ENCODE measurements around the gene SETD3. TPM values are rescaled to one million over a fixed set of nuclear protein-coding genes. Genes with fewer than 3 reads are reported as not detected.

SETD3 gene
- total and polyA plus RNA-seq, 2 of the 8 experiments (the other 6 are each of a cell fraction or from before 2014, with no cell fraction given) = 24.0 to 64.0 TPM

DNA sequence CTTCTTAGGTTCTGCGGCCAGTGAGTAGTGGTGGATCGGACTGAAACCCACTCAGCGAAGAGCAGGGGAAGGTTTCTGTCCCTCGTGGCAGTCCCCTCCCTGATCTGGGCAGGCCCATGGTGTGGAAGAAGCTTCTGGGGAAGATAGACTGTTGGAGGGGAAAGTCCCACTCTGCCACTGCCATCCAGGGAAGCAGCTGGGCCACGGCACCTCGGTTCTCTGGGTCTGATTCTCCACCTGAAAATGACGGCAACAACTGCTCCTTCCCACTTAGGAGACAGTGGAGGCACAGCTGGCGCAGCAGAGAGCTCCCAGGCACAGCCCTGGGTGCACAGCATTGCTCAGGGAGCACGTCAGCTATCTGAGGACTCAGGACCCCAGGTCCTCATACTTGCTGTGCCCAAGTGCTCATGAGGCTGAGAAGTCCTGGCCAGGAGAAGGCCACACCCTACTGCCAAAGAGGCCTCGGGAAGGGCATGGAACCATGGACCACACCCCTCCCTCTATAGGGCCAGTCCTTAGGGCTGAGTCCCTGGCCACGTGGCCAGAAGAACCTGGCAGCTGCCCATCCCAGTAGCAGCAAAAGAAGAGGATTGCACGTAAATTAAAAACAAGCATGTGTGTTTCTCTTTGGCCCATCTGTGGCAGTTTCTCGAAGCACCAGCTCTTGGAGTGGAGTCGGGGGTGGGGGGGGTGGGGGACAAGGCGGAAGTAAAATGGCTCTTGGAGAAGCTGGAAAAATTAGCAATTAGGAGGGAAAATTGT lies 123.3 kb downstream of the SETD3 start:
- H2BK15ac ChIP-seq (ENCODE audit: low read length) = no peak overlapping the region
- H4K20me1 ChIP-seq (replicated peaks in 1 of 2; ENCODE audit: control insufficient read depth in 1 of 2, insufficient read depth in 2 of 2, low read length in 2 of 2) = no peaks in the 10 kb centered on the region
- H3K36me3 ChIP-seq (ENCODE audit: control insufficient read depth in 2 of 4, insufficient read depth in 4 of 4, low read length in 3 of 4) = no peaks in the 10 kb centered on the region
- H3K79me2 ChIP-seq (ENCODE audit: control insufficient read depth in 1 of 2, insufficient read depth in 2 of 2, low read length in 2 of 2) = no peaks in the 10 kb centered on the region
- peaks cover 0 to 3% (median 0%) of the 10 kb centered on the region in 4 experiments; a peak in 3 of 7 replicates for H3K4me1 ChIP-seq (replicated peaks in 1 of 4; ENCODE audit: control insufficient read depth in 3 of 4, insufficient read depth in 4 of 4, low read length in 3 of 4)
- no peak overlapping the region for H2BK20ac ChIP-seq (ENCODE audit: low read length)
- H2AK5ac ChIP-seq (ENCODE audit: low read depth, low read length) = no peak overlapping the region
- H3K79me1 ChIP-seq (ENCODE audit: low read depth, low read length) = no peaks in the 10 kb centered on the region
- no peaks in the 10 kb centered on the region for H3K27me3 ChIP-seq (replicated peaks in 1 of 4; ENCODE audit: control insufficient read depth in 3 of 4, extremely low read depth in 1 of 4, insufficient read depth in 3 of 4, low read length in 3 of 4)
- CTCF ChIA-PET (ENCODE audit: partially characterized antibody) = interaction anchor here (1.1 to 4.5 kb wide), 8 partner anchors 10 to 73 kb away, joined by 3 to 20 read pairs (median 3); no protein-coding TSS in a partner anchor
- H3K9ac ChIP-seq (replicated peaks in 1 of 4; ENCODE audit: extremely low read depth in 1 of 4, low read depth in 3 of 4, low read length in 3 of 4) = no peak overlapping the region
- no peak overlapping the region for H3K4ac ChIP-seq (replicated peaks; ENCODE audit: insufficient read length, low read depth, low read length)
- no peak overlapping the region for H3K14ac ChIP-seq (ENCODE audit: insufficient read length)
- H3K9me3 ChIP-seq (ENCODE audit: insufficient read depth in 2 of 2, low read depth in 1 of 2, low read length in 1 of 2) = no peaks in the 10 kb centered on the region
- no peak overlapping the region for H3K4me3 ChIP-seq (ENCODE audit: extremely low read depth in 1 of 4, insufficient read depth in 2 of 4, low read depth in 3 of 4, low read length in 4 of 4)
- H4K91ac ChIP-seq (replicated peaks; ENCODE audit: insufficient read length, low read length) = no peak overlapping the region
- H2AFZ ChIP-seq (ENCODE audit: low read length) = no peak overlapping the region
- no peak overlapping the region for H3K56ac ChIP-seq (replicated peaks; ENCODE audit: insufficient read length, low read depth, low read length)
- H2BK12ac ChIP-seq (ENCODE audit: low read depth, low read length) = 0 out of 2 replicates have a peak overlapping the region, but pooled peaks have one; percentile 27
- no peak overlapping the region for H2BK5ac ChIP-seq (ENCODE audit: low read depth, low read length)
- H3K4me2 ChIP-seq (ENCODE audit: insufficient read depth in 1 of 2, low read depth in 2 of 2, low read length in 2 of 2) = no peak overlapping the region
- H3K27ac ChIP-seq (ENCODE audit: low read depth, low read length) = no peak overlapping the region
- no peaks in the 10 kb centered on the region for H3K23me2 ChIP-seq (ENCODE audit: low read depth, low read length)
- no peak overlapping the region for H3K23ac ChIP-seq (ENCODE audit: insufficient read length)
- H3K18ac ChIP-seq (ENCODE audit: extremely low read depth, low read length) = no peak overlapping the region
- DNase-seq (ENCODE audit: low read depth in 1 of 2, low spot score in 2 of 2) (no peak), FAIRE-seq (no peak)
- WGBS, 2 experiments (ENCODE audit: extremely low coverage in 1 of 2, insufficient coverage in 1 of 2, insufficient read length in 1 of 2, insufficient replicate concordance in 2 of 2, low coverage in 1 of 2, low lambda C conversion rate in 2 of 2, missing lambda C conversion rate in 1 of 2) = 92% methylated on average over 13 of the region's 15 CpGs; no CpG with 5 or more reads in 1 of the 2 experiments
- POLR2A ChIA-PET (ENCODE audit: partially characterized antibody) = no interaction called here
- no peak overlapping the region for H4K5ac ChIP-seq (ENCODE audit: insufficient read length, low read depth, low read length)
- H4K8ac ChIP-seq (ENCODE audit: extremely low read depth, insufficient read depth, low read length) = peak overlapping the region; percentile 32; the same call in 1 of the 2 replicates
- H2BK120ac ChIP-seq (replicated peaks; ENCODE audit: low read depth, low read length) = no peak overlapping the region
- no peak for TF ChIP-seq HDAC6 (IDR thresholded peaks at IDR 0.05; ENCODE audit: low read depth, low read length)
- TF ChIP-seq GABPA (IDR thresholded peaks at IDR 0.05; ENCODE audit: borderline replicate concordance, insufficient read depth, low read length) = no peak
- TF ChIP-seq EZH2 (IDR thresholded peaks at IDR 0.05; ENCODE audit: low read depth, low read length, severe bottlenecking) = no peak
- TF ChIP-seq SP2 (IDR thresholded peaks at IDR 0.05; ENCODE audit: low read length) = no peak
- TF ChIP-seq SIRT6 (IDR thresholded peaks at IDR 0.05; ENCODE audit: low read length) = no peak
- TF ChIP-seq CBX5 (IDR thresholded peaks at IDR 0.05; ENCODE audit: low read depth, low read length) = no peak
- TF ChIP-seq SP1 (IDR thresholded peaks at IDR 0.05; ENCODE audit: low read depth, low read length) = no peak
- no peak for TF ChIP-seq SIN3A (conservative IDR thresholded peaks at IDR 0.05 in 1 of 2, IDR thresholded peaks at IDR 0.05 in 1 of 2; ENCODE audit: low read depth in 1 of 2, low read length in 2 of 2)
- no peak for TF ChIP-seq BCL11A (IDR thresholded peaks at IDR 0.05; ENCODE audit: low read depth in 2 of 2, low read length in 2 of 2)
- TF ChIP-seq RFX5 (IDR thresholded peaks at IDR 0.05; ENCODE audit: borderline replicate concordance, low read depth, low read length) = no peak
- TF ChIP-seq KDM1A (IDR thresholded peaks at IDR 0.05; ENCODE audit: borderline replicate concordance, low read length) = no peak
- TF ChIP-seq, protein P1, sequence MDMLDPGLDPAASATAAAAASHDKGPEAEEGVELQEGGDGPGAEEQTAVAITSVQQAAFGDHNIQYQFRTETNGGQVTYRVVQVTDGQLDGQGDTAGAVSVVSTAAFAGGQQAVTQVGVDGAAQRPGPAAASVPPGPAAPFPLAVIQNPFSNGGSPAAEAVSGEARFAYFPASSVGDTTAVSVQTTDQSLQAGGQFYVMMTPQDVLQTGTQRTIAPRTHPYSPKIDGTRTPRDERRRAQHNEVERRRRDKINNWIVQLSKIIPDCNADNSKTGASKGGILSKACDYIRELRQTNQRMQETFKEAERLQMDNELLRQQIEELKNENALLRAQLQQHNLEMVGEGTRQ (IDR thresholded peaks at IDR 0.05; ENCODE audit: low read length) = no peak

Data from H1 (cell line).